DMS153 treated with DMSO at 0.1 percent for 48 hours (cell line): ENCODE data around the gene USE1.
A peak's percentile ranks its signal among the peaks of the same experiment; 100 is the strongest.
"Not testable (repeated sequence)": the region's sequence is repeated elsewhere in the genome, so short reads cannot be mapped to it uniquely, and the experiment has no call there.

Experiments
- DNase-seq: peaks from one replicate; lab custom pipeline; 2025; ENCODE audit not compliant: unreplicated experiment; lab: John Stamatoyannopoulos, UW

Gene USE1

GRCh38 chr19:17215127-17215971, at the start of gene USE1:
TSS of gene USE1 (plus strand) at chr19:17215357. CDS start at chr19:17215406, 49 bp downstream.
- peak; percentile 94 for DNase-seq

GRCh38 chr19:17165715-17166114, 49.4 kb upstream of the USE1 start:
- DNase-seq: no peak

- no peak for DNase-seq
Observed at GRCh38 chr19:17170538-17171297, 44.4 kb upstream of the USE1 start.

GRCh38 chr19:17171874-17172273, 43.3 kb upstream of the USE1 start:
- no peak for DNase-seq

- no peak for DNase-seq
Observed at GRCh38 chr19:17172624-17173345, 42.4 kb upstream of the USE1 start.

- DNase-seq: no peak
Observed at GRCh38 chr19:17178291-17178690, 36.9 kb upstream of the USE1 start.

- no peak for DNase-seq
Observed at GRCh38 chr19:17180997-17181702, 34.0 kb upstream of the USE1 start.

GRCh38 chr19:17183271-17183761, 31.8 kb upstream of the USE1 start:
- DNase-seq: no peak

GRCh38 chr19:17183858-17184321, 31.3 kb upstream of the USE1 start:
- no peak for DNase-seq

- DNase-seq: no peak
Observed at GRCh38 chr19:17184371-17184841, 30.8 kb upstream of the USE1 start.

GRCh38 chr19:17185590-17185989, 29.6 kb upstream of the USE1 start:
- DNase-seq: no peak

- DNase-seq: not testable (repeated sequence)
Observed at GRCh38 chr19:17191736-17192135, 23.4 kb upstream of the USE1 start.

GRCh38 chr19:17192751-17193150, 22.4 kb upstream of the USE1 start:
- DNase-seq: no peak

- no peak for DNase-seq
Observed at GRCh38 chr19:17194608-17195007, 20.5 kb upstream of the USE1 start.

GRCh38 chr19:17195106-17195505, 20.1 kb upstream of the USE1 start:
- DNase-seq: no peak

- no peak for DNase-seq
Observed at GRCh38 chr19:17196610-17197009, 18.5 kb upstream of the USE1 start.

- DNase-seq: no peak
Observed at GRCh38 chr19:17197666-17198065, 17.5 kb upstream of the USE1 start.

GRCh38 chr19:17200408-17201079, 14.6 kb upstream of the USE1 start:
- no peak for DNase-seq

- no peak for DNase-seq
Observed at GRCh38 chr19:17202249-17202648, 12.9 kb upstream of the USE1 start.

- no peak for DNase-seq
Observed at GRCh38 chr19:17202713-17203112, 12.4 kb upstream of the USE1 start.
